OCI-LY1 (cell line): ENCODE measurements around the gene CDH23.

Experiments used
- H2AFZ ChIP-seq: fragments of 200-600 bp; sonication (generic), shearing (Covaris generic); 2 replicates; pipeline ENCODE4 v1.6.0; 2014; ENCODE audit warnings: antibody characterized with exemption, mild to moderate bottlenecking, low read length
- H3F3A ChIP-seq: fragments of 200-600 bp; sonication (generic), shearing (Covaris generic); 2 replicates; pipeline ENCODE4 v1.6.0; 2014; ENCODE audit warnings: mild to moderate bottlenecking, antibody characterized with exemption, low read length, moderate library complexity; ENCODE audit not compliant: insufficient read depth
- H3K27ac ChIP-seq: fragments of 200-600 bp; sonication (generic); 2 replicates; pipeline ENCODE4 v1.5.1; 2014; ENCODE audit warnings: low read length, mixed run types, mild to moderate bottlenecking, low read depth; ENCODE audit not compliant: poor library complexity, severe bottlenecking
- H3K27me3 ChIP-seq: fragments of 200-600 bp; sonication (generic); 2 replicates; pipeline ENCODE4 v1.6.0; 2014; ENCODE audit warnings: antibody characterized with exemption, mild to moderate bottlenecking, low read length, moderate library complexity; ENCODE audit not compliant: insufficient read depth
- H3K36me3 ChIP-seq: fragments of 200-600 bp; sonication (generic); 2 replicates; pipeline ENCODE4 v1.6.1; 2014; ENCODE audit warnings: mild to moderate bottlenecking, antibody characterized with exemption, low read length, moderate library complexity, mixed read lengths; ENCODE audit not compliant: insufficient read depth
- H3K4me1 ChIP-seq: fragments of 200-600 bp; sonication (generic); 2 replicates; pipeline ENCODE4 v1.5.1; 2014; ENCODE audit warnings: mild to moderate bottlenecking, low read length, moderate library complexity; ENCODE audit not compliant: insufficient read depth, severe bottlenecking
- H3K4me2 ChIP-seq: fragments of 200-600 bp; sonication (generic), shearing (Covaris generic); 2 replicates; pipeline ENCODE4 v1.6.1; 2014; ENCODE audit warnings: low read length
- H3K4me3 ChIP-seq: fragments of 200-600 bp; sonication (generic); 2 replicates; pipeline ENCODE4 v1.5.1; 2014; ENCODE audit warnings: low read length, low read depth, mild to moderate bottlenecking, mixed read lengths; ENCODE audit not compliant: poor library complexity, severe bottlenecking
- H3K79me2 ChIP-seq: fragments of 200-600 bp; shearing (Covaris generic); 2 replicates; pipeline ENCODE4 v1.6.1; 2016; ENCODE audit warnings: mixed run types, low read length, mixed read lengths; ENCODE audit not compliant: insufficient read depth
- H3K9ac ChIP-seq: fragments of 200-600 bp; sonication (generic), shearing (Covaris generic); 2 replicates; pipeline ENCODE4 v1.6.1; 2014; ENCODE audit warnings: mild to moderate bottlenecking, low read length, mixed read lengths
- H3K9me2 ChIP-seq: fragments of 200-600 bp; sonication (generic), shearing (Covaris generic); 2 replicates; pipeline ENCODE4 v1.6.1; 2014; ENCODE audit warnings: low read depth, mild to moderate bottlenecking, low read length, mixed read lengths
- H3K9me3 ChIP-seq: fragments of 200-600 bp; shearing (Covaris generic); 2 replicates; pipeline ENCODE4 v1.6.1; 2014; ENCODE audit warnings: low read length, mixed read lengths
- H4K20me1 ChIP-seq: fragments of 200-600 bp; sonication (generic), shearing (Covaris generic); 2 replicates; pipeline ENCODE4 v1.6.0; 2016; ENCODE audit warnings: mild to moderate bottlenecking, low read length; ENCODE audit not compliant: insufficient read depth
- CTCF ChIP-seq: fragments of 200-600 bp; sonication (generic), shearing (Covaris generic); IDR thresholded peaks from 2 replicates; pipeline ENCODE4 v1.5.1; 2017; ENCODE audit warnings: mild to moderate bottlenecking, antibody characterized with exemption, low read length, moderate library complexity, mixed read lengths
- EZH2 ChIP-seq: fragments of 200-600 bp; sonication (generic), shearing (Covaris generic); IDR thresholded peaks from 2 replicates; pipeline ENCODE4 v1.8.0; 2017; ENCODE audit warnings: borderline replicate concordance, mixed run types, mild to moderate bottlenecking, antibody characterized with exemption, low read length, moderate library complexity, mixed read lengths

Gene CDH23

GRCh38 chr10:71349406-71349805 is 47.3 kb upstream of the CDH23 start:
- Histone ChIP-seq H3K27me3 (no peaks in the 10 kb centered on the region), H3K9ac (no peak overlapping the region), H3K4me2 (no peak overlapping the region), H2AFZ (no peak overlapping the region), H3K9me2 (no peaks in the 10 kb centered on the region), H3K4me3 (no peak overlapping the region), H3K79me2 (no peaks in the 10 kb centered on the region), H3K36me3 (no peaks in the 10 kb centered on the region), H3K4me1 (no peaks in the 10 kb centered on the region), H3F3A (no peaks in the 10 kb centered on the region), H3K27ac (no peak overlapping the region), H4K20me1 (no peaks in the 10 kb centered on the region), H3K9me3 (no peaks in the 10 kb centered on the region)
- TF ChIP-seq EZH2 (no peak), CTCF (no peak)

GRCh38 chr10:71351087-71351486 is 45.6 kb upstream of the CDH23 start:
- H3K36me3 ChIP-seq: no peaks in the 10 kb centered on the region
- no peaks in the 10 kb centered on the region for H3K27me3 ChIP-seq
- no peaks in the 10 kb centered on the region for H3K9me2 ChIP-seq
- H3K9me3 ChIP-seq: no peaks in the 10 kb centered on the region
- H3K27ac ChIP-seq: no peak overlapping the region
- H2AFZ ChIP-seq: no peak overlapping the region
- no peak overlapping the region for H3K4me3 ChIP-seq
- no peaks in the 10 kb centered on the region for H3F3A ChIP-seq
- no peaks in the 10 kb centered on the region for H4K20me1 ChIP-seq
- no peaks in the 10 kb centered on the region for H3K79me2 ChIP-seq
- no peak overlapping the region for H3K9ac ChIP-seq
- H3K4me1 ChIP-seq: no peaks in the 10 kb centered on the region
- no peak overlapping the region for H3K4me2 ChIP-seq
- TF ChIP-seq EZH2: no peak
- no peak for TF ChIP-seq CTCF

GRCh38 chr10:71351628-71352319 is 44.9 kb upstream of the CDH23 start:
- Histone ChIP-seq H3K4me1 (no peaks in the 10 kb centered on the region), H3K9me2 (no peaks in the 10 kb centered on the region), H3K36me3 (no peaks in the 10 kb centered on the region), H3K9me3 (no peaks in the 10 kb centered on the region), H2AFZ (no peak overlapping the region), H4K20me1 (no peaks in the 10 kb centered on the region), H3K4me3 (no peak overlapping the region), H3K27ac (no peak overlapping the region), H3F3A (no peaks in the 10 kb centered on the region), H3K79me2 (no peaks in the 10 kb centered on the region), H3K27me3 (no peaks in the 10 kb centered on the region), H3K9ac (no peak overlapping the region), H3K4me2 (no peak overlapping the region)
- no peak for TF ChIP-seq EZH2
- no peak for TF ChIP-seq CTCF
